HG03342 (cell line): ENCODE measurements around the gene ATP1A1.
A peak's percentile ranks its signal among the peaks of the same experiment; 100 is the strongest.

ENCODE experiments used
- ATAC-seq: cut with Tn5 transposase; IDR thresholded peaks from one replicate; pipeline ENCODE4 v1.9.1; 2021; ENCODE audit warnings: mild to moderate bottlenecking, moderate library complexity; ENCODE audit not compliant: unreplicated experiment

ATP1A1 gene

DNA sequence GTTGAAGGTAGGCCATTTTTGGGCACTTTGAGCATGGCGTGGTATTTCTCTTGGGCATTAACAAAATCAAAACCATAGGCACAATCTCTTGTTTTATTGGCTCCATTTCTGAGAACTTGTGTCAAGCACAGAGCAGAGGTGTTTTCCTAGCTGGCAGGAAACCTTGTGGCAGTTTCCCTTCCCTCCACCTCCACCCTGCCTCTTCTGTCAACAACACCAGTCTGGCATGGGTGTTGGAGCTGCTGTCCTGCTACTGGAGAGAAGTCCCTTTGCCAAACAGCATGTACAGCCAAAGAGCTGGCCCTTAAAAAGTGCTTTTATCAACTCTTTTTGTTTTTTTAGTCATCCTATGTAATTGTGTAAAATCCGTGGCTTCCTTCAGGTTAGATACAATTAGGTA, 16.0 kb downstream of the ATP1A1 start:
- no peak for ATAC-seq

DNA sequence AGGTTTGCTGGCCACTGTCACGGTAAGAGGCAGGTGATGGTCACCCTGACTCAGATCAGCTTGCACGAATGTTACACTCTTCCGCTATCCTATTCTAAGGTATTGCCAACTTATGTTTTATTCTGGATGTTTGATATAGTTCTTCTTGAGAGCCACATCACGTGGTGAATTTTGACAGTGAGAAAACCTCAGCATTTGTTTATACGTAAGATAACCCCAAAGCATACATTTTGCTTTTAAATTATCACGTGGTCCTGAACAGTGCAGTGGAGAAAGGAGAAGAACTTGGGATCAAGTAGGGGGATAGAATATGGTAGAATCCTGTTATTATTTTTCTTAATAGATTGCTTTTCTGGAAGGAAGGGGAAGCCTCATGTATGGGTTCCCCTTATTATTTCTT, 16.6 kb downstream of the ATP1A1 start:
- no peak for ATAC-seq

DNA sequence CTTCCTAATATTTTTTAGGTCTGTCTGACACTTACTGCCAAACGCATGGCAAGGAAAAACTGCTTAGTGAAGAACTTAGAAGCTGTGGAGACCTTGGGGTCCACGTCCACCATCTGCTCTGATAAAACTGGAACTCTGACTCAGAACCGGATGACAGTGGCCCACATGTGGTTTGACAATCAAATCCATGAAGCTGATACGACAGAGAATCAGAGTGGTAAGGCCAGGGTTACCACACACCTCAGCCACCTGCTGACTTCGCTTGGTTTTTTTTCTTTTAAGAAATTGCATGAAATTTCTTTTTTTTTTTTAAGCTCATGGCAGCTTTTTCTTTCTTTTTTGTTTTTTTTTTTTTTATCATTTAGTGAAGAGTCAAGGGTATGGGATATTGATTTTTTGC, 17.2 kb downstream of the ATP1A1 start:
- ATAC-seq: peak; percentile 68

DNA sequence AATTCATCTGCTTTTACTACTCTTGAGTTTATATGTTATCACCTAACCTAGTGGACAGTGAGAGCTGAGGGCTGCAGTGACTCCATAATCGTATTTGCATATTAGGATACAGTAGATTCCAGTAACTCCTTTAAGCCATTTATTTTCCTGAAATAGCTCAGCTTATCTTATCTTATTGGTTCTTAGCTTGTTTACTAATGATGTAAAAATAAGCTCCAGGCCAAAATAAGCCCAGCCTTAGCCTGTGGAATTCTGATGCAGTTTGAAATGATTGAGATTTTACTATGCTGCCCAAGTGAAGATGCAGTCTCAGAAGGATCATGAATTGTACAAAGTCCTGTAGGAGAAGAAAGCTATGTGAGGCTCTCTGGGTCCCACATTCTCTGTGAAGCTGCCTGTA, 18.1 kb downstream of the ATP1A1 start:
- no peak for ATAC-seq

DNA sequence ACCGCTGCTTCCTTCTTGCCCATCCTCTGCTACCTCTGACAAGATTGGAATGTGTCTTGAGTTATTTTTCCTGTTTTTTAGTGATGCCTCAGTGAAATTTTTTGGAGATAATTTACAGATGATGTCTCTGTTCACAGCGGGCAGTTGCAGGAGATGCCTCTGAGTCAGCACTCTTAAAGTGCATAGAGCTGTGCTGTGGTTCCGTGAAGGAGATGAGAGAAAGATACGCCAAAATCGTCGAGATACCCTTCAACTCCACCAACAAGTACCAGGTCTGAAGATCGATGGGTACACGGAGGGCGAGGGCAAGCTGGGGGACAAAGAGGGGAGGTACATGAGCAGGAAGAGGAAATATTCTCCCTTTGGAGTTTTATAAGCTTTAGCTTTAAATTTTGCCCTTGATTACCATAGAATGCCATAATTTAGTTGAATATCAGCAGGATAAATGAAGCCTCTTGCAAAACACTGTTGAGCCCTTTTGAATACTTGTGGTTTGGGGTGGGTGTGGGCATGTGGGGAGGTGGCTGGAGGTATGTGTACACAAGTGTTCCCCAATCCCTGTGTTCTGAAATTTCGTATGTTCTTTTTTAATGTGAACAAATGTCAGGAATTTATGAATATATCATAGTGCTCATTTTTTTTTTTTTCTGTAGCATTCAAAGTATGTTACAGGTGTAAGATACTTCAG, 19.8 kb downstream of the ATP1A1 start:
- no peak for ATAC-seq

DNA sequence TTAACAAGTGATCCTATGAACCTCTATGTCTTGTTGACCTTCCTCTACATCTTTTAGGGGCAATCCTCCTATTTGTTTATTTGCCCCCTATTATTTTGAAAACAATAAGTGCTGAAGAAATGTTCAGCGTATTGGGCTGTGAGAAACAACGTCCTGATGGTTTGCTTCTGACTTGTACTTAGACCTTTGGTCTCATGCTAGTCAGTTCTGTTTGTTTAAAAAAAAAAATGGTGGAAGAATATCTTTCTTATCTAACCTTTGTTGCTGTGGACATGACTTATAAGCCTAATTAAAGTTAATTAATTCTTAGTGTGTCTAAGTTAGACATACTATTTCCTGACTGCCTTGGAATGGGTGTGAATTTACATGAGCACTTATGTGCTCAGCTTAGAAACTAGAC, 20.7 kb downstream of the ATP1A1 start:
- ATAC-seq: no peak

DNA sequence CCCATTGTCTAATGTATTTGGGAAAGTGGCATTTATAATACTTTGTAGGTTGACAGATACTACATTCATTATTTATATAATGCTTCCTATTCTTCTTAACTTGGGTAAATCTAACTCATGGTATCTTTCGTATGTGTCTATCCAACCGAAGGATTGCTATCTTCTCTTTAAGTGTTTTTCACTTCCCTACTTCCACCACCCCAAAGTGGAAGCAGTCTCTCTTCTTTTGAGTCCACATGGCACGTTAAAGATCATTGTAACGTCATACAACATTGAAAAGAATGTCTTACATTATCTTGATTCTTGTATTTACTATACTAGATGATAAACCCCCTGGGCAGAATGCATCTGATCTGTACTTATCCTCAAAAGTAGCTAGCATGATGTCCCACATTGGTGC, 21.2 kb downstream of the ATP1A1 start:
- ATAC-seq: no peak

DNA sequence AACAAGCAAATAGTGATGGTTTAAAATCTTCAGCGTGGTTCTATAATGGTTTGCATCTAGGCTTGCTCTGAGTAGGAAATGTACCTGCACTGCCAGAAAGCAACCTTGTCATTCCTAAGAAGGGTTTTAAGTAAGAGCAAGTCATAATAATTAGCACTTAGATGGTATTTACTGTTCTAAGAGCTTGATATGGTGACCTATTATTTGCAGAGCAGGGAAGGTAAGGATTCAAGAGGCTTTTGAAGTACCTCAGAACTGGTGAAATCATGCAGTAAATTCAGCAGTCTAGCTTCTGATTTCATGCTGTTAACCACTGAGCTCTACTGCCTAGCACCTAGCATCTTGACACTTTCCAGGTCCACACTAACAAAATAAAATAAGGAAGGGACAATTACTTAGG, 23.7 kb downstream of the ATP1A1 start:
- ATAC-seq: no peak

DNA sequence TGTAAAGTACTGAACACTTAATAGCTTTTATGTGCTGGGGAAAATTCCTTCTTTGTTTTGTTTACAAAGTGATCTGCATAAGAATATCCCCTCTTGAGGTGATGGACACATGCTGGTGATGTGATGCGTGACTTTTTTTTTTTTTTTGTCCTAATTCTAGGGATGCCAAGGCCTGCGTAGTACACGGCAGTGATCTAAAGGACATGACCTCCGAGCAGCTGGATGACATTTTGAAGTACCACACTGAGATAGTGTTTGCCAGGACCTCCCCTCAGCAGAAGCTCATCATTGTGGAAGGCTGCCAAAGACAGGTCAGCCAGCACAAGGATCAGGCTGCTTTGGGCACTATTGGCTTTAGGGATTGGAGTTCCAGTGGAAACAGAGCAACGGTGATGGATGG, 24.7 kb downstream of the ATP1A1 start:
- no peak for ATAC-seq

DNA sequence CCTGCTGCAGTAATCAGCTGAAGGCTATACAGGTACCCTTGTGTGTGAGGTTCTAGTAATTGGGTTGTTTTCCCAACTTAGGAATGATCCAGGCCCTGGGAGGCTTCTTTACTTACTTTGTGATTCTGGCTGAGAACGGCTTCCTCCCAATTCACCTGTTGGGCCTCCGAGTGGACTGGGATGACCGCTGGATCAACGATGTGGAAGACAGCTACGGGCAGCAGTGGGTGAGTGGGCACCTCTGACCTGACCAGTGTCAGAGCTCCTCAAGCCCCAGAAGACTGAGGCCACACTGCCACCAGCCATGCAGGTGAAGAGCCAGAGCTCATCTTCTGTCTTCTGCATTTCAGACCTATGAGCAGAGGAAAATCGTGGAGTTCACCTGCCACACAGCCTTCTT, 27.7 kb downstream of the ATP1A1 start:
- ATAC-seq: no peak

DNA sequence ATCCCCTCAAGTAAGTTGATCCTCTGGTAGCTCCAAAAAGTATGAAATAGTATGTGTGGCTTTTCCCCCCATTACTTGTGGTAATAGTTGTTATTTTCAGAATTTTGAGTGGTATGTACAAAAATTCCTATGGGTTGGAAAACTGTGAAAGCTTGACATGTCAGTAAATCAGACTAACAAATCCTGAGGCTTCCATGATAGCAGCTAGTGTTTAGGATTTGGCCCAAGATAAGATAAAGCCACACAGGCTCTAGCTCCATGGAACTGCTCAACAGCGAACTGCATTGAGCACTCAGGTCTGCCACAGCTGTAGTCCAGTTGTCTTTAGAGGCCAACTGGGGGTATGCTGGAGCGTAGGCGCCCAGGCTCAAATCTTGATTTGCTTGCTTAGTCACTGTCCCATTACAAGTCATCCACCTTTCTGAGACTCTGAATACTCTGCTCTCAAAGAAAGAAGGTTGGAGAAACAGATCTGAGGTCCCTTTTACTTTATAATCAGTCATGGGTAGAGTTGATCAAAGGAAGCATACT, 28.7 kb downstream of the ATP1A1 start:
- ATAC-seq: no peak

DNA sequence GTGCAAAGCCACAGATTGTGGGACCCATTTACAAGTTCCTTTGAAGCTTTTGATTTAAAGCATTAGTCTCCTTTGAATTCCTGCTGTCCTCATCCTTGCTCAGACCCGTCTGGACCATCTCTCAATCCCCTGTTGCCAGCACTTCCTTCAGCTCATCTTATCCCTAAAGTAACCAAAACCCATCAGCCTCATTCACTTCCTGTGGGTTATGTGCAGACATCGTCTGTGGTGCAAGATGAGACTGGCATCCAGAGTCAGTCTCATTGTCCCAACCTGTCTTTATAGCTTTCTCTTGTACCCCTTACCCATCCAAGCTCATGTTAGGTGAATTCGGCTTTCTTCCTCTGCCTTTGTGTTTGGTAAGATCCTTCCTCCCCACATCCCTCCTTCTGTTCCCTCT, 29.3 kb downstream of the ATP1A1 start:
- no peak for ATAC-seq

DNA sequence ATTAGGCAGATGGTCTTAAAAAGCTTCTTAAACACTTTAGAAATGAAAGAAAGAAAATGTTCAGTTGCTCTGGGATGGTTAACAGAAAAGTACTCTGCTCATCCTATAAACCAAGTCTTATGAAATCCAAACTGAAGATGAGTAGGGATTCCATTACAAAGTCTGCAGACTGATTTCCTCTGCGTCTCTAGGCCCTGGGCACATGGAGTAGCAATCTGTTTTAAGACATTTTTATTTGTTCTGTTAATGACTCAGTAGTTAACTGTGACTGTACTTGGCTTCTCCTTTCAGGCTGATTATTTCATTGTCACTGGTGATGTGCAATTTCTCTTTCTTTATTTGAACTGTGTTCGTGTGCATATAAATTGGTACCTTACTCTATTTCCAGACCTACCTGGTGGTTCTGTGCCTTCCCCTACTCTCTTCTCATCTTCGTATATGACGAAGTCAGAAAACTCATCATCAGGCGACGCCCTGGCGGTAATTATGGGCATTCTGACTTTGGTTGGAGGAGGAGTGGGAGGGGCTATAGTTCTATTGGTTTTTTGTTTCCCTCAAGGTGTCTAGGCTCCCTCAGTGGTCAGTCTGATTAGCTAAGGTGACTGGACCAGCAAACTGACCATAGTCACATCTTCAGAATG, 30.6 kb downstream of the ATP1A1 start:
- no peak for ATAC-seq

DNA sequence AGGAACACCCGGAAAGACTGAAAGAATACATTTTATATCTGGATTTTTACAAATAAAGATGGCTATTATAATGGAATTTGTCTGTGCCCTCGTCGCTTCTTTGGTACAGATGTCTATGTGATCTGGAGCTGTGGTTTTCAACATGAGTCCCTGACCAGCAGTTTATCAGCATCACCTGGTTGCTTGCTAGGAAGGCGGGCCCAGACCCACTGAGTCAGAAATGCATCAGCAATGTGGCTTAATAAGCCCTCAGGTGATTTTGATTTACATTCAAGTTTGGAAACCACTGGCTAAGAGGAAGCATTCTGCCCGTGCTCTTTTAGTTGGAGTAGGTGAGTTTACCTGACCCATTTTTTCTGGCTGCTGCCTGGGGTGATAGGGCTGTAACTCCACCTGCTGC, 31.7 kb downstream of the ATP1A1 start:
- no peak for ATAC-seq

DNA sequence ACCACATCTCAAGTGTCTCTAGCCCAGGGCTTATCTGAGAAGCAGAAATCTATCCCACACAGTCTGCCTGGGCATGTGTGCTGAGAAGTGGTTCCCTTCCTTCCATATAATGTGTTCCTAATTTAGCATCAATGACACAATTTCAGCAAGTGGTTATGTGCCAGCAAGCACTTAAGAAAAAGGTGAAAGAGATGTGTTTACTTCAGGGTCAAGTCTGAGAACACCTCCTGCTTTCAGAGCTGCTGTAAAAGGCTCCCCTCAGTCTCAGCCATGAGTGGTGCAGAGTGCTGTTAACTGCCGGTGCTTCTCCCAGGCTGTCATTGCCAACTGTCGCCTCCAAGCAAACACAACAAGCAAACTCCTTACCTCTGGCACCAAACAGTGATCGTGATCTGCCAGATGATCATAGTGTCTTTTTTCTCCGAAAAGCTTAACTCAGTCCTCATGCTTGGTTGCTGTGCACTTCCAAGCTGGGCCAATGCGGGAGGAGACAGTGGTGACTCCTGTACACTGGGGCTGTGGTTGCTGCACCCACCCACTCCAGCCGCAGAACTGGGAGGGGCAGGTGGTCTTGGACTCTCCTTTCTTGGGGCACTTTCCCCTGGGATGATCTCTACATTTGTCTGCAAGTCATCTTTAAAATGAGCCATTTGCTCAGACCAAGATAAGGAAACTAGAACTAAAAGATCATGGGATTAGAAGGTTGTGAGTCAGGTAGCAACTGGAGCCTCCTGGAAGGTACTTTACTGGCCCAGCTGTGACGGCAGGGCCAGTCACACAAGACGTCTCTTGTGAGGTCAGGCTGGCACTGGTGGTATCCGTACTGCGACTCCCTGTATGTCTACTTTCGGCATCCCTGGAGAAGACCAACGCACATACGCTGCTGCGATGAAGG, 32.4 kb downstream of the ATP1A1 start:
- no peak for ATAC-seq

DNA sequence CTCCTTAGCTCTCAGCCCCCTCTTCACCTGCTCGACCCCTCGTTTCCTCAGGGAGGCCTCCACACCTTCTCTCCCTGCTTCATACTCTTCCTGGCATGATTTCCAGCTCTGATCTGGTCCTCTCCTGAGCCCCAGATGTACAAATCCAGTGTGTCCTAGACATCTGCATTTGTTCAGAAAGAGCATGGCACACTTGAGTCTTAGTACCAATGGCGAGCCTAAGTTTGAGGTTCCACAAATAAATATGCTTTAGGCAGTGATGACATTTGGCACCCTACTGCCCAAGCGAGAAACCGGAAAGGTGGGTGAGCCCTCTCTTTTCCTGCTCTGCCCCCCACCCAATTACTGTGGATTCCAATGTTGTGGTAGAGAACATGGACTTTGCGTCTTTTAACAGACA, 34.0 kb downstream of the ATP1A1 start:
- no peak for ATAC-seq

DNA sequence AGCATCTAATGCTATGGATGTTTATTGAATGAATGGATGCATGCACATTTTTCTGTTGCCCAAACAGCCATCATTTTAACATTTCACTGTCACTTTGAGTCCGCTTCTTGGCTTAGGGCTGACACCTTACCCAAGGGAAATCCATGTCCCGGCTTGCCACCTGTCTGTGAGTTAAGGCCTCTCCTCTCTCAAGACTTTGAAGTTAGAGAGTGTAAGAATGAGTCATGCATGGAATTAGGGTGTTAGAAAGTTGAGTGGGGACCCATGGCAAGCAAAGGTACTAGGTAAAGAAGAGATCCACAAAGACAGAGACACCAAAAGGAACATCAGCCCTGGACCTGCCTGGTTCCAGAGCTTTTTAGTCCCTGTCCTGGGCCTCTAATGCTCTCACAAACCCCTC, 35.1 kb downstream of the ATP1A1 start:
- ATAC-seq: no peak

DNA sequence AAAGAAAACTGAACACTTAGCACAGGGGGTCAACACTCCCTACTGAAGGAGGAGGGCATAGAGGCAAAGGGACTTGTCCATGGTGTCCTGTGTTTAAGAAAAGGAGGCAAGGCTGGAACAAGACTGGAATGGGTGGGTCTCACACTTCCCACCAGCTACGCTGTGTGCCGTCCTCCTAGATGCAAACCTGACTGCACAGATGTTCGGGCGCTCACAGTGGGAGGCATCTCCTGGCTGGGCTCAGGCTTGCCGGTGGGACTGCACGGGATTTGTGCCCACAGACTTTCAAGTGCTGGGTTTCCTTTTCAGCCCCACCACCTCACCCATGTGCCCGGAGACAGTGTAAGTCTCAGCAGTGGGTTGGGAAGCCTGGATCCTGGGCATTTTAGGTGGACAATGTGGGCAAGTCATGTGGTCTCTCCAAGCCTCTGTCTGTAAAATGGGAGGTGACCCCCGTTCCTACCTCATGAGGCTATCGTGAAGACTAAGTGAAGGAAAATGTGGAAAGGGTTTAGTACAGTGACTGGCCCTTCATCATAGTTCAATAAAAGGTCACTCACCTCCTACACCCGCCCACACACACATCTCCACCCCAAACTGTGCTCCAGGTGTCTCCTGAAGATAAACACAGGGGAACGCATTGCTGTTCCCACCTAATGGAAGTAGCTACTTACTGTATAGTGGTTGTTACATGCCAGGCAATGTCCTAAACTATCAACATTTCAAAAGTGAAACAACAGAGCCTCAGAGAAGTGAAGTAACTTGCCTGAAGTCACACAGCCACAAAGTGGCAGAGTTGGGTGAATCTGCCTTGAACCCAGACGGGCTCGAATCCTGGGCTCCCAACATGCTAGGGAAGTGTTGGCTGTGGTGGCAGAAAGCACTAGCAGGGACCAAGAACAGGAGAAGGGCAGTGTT, 36.0 kb downstream of the ATP1A1 start:
- no peak for ATAC-seq

DNA sequence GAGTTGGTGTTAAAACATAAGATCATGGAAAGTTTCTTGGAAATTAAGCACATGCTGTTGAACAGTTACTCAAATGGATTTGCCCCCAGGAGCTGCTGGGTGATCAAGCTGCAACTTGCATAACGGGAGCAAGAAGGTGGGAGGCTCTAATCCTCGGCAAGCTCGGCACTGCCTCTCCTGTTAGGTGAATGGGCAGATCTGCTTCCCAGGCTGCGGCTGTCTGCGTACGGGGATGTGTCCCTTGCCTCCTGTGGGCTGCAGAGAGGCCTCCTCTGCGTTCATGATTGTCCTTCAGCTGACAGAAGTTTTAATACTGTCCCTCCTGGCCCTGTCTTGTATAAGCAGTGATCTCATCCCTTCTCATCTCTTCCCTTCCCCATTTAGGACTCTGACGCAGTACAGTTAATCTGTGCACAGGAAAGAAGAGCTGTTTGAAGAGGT, 36.7 kb downstream of the ATP1A1 start:
- no peak for ATAC-seq

DNA sequence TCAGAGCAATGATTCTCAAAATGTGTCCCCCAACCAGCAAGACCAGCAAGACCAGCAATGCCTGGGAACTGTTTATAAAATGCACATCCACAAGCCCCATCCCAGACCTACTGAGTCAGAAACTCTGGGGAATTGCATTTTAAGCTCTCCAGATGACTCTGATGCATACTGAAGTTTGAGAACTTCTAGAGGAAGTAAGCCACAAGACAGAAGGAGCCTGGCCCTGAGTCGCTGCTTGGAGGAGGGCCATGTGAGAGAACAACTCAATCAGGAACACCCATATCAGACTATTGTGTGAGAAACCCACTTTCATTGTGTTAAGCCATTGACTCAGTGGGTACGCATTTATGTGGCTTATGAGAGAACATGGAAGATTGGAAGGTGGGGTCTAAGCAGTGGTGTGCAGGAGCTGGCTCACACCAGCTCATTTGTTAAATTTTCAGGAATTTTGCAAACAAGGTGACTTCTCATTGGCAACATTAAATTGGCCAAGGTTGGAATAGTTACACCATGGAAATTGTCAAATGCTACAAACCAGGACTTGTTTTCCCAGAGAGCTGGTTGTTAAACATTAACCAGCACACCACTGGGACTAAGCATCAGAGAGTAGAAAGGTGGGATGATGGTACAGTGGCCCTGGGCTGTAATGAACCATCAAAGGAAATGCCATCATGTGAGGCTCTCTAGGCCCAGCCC, 38.9 kb downstream of the ATP1A1 start:
- ATAC-seq: no peak
